Activated CD4-positive, alpha-beta T cell treated with anti-CD3 and anti-CD28 coated beads for 36 hours (primary cell): ENCODE results near the gene HS1BP3. TPM values are rescaled to one million over a fixed set of nuclear protein-coding genes. Genes with fewer than 3 reads are reported as not detected.

Experiments used
- ATAC-seq: fragments of 200-7000 bp; cut with Tn5 transposase; one replicate; pipeline ENCODE4 v1.10.0; 2021; ENCODE audit warnings: mild to moderate bottlenecking, moderate library complexity
- CTCF ChIA-PET: fragments of 350-600 bp; sonication (Branson Sonifier 250); formaldehyde crosslinking; loops from one replicate; lab custom pipeline; 2021; ENCODE audit warnings: antibody characterized with exemption; lab: Charles Lee
- POLR2A ChIA-PET: fragments of 350-600 bp; sonication (Branson Sonifier 250); formaldehyde crosslinking; loops from one replicate; lab custom pipeline; 2021; ENCODE audit warnings: antibody characterized with exemption, inconsistent platforms; lab: Charles Lee
- DNase-seq: peaks from one replicate; pipeline ENCODE4 v3.0.0-alpha.2; 2020
- H3K27ac Mint-ChIP-seq: one replicate; pipeline ENCODE4 v1.8.0; 2021; ENCODE audit warnings: mixed read lengths
- H3K27me3 Mint-ChIP-seq: one replicate; pipeline ENCODE4 v1.8.0; 2021; ENCODE audit warnings: mixed read lengths
- H3K36me3 Mint-ChIP-seq: one replicate; pipeline ENCODE4 v1.8.0; 2021; ENCODE audit warnings: low read depth, mixed read lengths
- H3K4me1 Mint-ChIP-seq: one replicate; pipeline ENCODE4 v1.8.0; 2021; ENCODE audit warnings: mixed read lengths
- H3K4me3 Mint-ChIP-seq: one replicate; pipeline ENCODE4 v1.8.0; 2021; ENCODE audit warnings: mild to moderate bottlenecking, moderate library complexity, mixed read lengths
- H3K9me3 Mint-ChIP-seq: one replicate; pipeline ENCODE4 v1.8.0; 2021; ENCODE audit warnings: low read depth, mixed read lengths
- intact Hi-C, 2 experiments: fragments of 100-400 bp; cut with DNase I in 1 of 2; cut with micrococcal nuclease in 1 of 2; formaldehyde crosslinking; loops; one replicate each; pipeline versions ENCODE4 v1.14.2 to v1.15.1; 2022 to 2024; cut with DNase I, micrococcal nuclease
- total RNA-seq, 2 experiments: library from RNA; stranded (reverse); gene quantifications; one replicate each; pipeline ENCODE4 v1.2.3, GENCODE V29; 2021

Gene HS1BP3
- total RNA-seq, 2 experiments from 2014 or later = 6.2 to 7.1 TPM

- Mint-ChIP-seq H3K27ac (no peak overlapping the region), H3K36me3 (peaks cover 5% of the 10 kb centered on the region), H3K27me3 (no peaks in the 10 kb centered on the region), H3K9me3 (no peaks in the 10 kb centered on the region), H3K4me1 (no peaks in the 10 kb centered on the region), H3K4me3 (no peak overlapping the region)
- intact Hi-C loops = no loop called here
- ChIA-PET CTCF (no interaction called here), POLR2A (no interaction called here)
- no peak for ATAC-seq
- no peak for DNase-seq
Measured at GRCh38 chr2:20622296-20622686, 28.6 kb downstream of the HS1BP3 start.

- CTCF ChIA-PET = interaction anchor here (0.7 kb wide), 1 partner anchor 35 kb away, joined by 5 read pairs; no protein-coding TSS in a partner anchor
- Mint-ChIP-seq H3K9me3 (no peaks in the 10 kb centered on the region), H3K4me3 (no peak overlapping the region), H3K27me3 (no peaks in the 10 kb centered on the region), H3K4me1 (no peaks in the 10 kb centered on the region), H3K36me3 (peaks cover 5% of the 10 kb centered on the region), H3K27ac (no peak overlapping the region)
- POLR2A ChIA-PET = no interaction called here
- intact Hi-C loops = no loop called here
- DNase-seq (no peak), ATAC-seq (no peak)
Measured at GRCh38 chr2:20621366-20622295, 29.3 kb downstream of the HS1BP3 start.

- no peaks in the 10 kb centered on the region for H3K9me3 Mint-ChIP-seq
- peaks cover 5% of the 10 kb centered on the region for H3K36me3 Mint-ChIP-seq
- ChIA-PET POLR2A (no interaction called here), CTCF (interaction anchor here (0.7 kb wide), 1 partner anchor 34 kb away, joined by 5 read pairs; no protein-coding TSS in a partner anchor)
- H3K27me3 Mint-ChIP-seq = no peaks in the 10 kb centered on the region
- H3K4me1 Mint-ChIP-seq = no peaks in the 10 kb centered on the region
- no peak for DNase-seq
- intact Hi-C loops = no loop called here
- H3K4me3 Mint-ChIP-seq = no peak overlapping the region
- no peak overlapping the region for H3K27ac Mint-ChIP-seq
- ATAC-seq = no peak
Measured at GRCh38 chr2:20620696-20621365, 30.1 kb downstream of the HS1BP3 start.

- CTCF ChIA-PET = no interaction called here
- Mint-ChIP-seq H3K4me1 (no peaks in the 10 kb centered on the region), H3K36me3 (peaks cover 5% of the 10 kb centered on the region), H3K27ac (no peak overlapping the region), H3K4me3 (no peak overlapping the region), H3K27me3 (no peaks in the 10 kb centered on the region), H3K9me3 (no peaks in the 10 kb centered on the region)
- no peak for ATAC-seq
- intact Hi-C loops = no loop called here
- DNase-seq = no peak
- POLR2A ChIA-PET = no interaction called here
Measured at GRCh38 chr2:20620271-20620681, 30.6 kb downstream of the HS1BP3 start.

GRCh38 chr2:20619624-20620024 is 31.3 kb downstream of the HS1BP3 start:
- Mint-ChIP-seq H3K4me1 (no peaks in the 10 kb centered on the region), H3K4me3 (no peak overlapping the region), H3K9me3 (no peaks in the 10 kb centered on the region), H3K27ac (no peak overlapping the region), H3K36me3 (peaks cover 5% of the 10 kb centered on the region), H3K27me3 (no peaks in the 10 kb centered on the region)
- ATAC-seq (no peak), DNase-seq (peak; percentile 1)
- POLR2A ChIA-PET = no interaction called here
- intact Hi-C loops = no loop called here
- CTCF ChIA-PET = no interaction called here

GRCh38 chr2:20618886-20619521 is 31.9 kb downstream of the HS1BP3 start:
- H3K4me1 Mint-ChIP-seq = no peaks in the 10 kb centered on the region
- ChIA-PET CTCF (interaction anchor here (1.1 kb wide), 1 partner anchor 16 kb away, joined by 3 read pairs; no protein-coding TSS in a partner anchor), POLR2A (interaction anchor here (0.5 kb wide), 1 partner anchor 528 kb away, joined by 5 read pairs; no protein-coding TSS in a partner anchor)
- no peak overlapping the region for H3K4me3 Mint-ChIP-seq
- H3K27me3 Mint-ChIP-seq = no peaks in the 10 kb centered on the region
- peak; percentile 3 for DNase-seq
- intact Hi-C loops = no loop called here
- no peak for ATAC-seq
- H3K36me3 Mint-ChIP-seq = peaks cover 5% of the 10 kb centered on the region
- H3K27ac Mint-ChIP-seq = no peak overlapping the region
- no peaks in the 10 kb centered on the region for H3K9me3 Mint-ChIP-seq

DNA sequence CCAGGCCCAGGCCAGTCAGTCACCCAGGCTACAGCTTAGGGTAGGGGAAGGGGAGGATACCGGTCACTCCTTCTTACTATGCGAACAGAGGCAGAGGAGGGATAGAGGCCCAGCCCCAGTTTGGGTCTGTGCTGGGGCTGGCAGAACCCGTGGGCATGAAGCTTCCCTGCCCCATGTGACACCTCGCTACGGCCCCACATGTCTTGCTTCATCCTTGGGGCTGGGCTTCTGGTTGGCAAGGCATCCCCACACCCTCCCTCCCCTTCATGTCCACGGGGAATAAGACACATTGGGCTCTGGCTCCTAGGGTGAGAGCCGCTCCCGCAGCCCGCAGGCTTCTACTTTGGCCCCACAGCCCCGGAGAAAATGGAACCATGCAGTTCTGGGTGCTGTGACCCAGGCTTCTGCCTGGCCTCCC is 32.4 kb downstream of the HS1BP3 start:
- Mint-ChIP-seq H3K4me1 (no peaks in the 10 kb centered on the region), H3K36me3 (peaks cover 5% of the 10 kb centered on the region), H3K27me3 (no peaks in the 10 kb centered on the region), H3K27ac (no peak overlapping the region), H3K4me3 (no peak overlapping the region), H3K9me3 (no peaks in the 10 kb centered on the region)
- intact Hi-C loops = no loop called here
- DNase-seq (peak; percentile 1), ATAC-seq (no peak)
- POLR2A ChIA-PET = interaction anchor here (0.5 kb wide), 1 partner anchor 527 kb away, joined by 5 read pairs; no protein-coding TSS in a partner anchor
- CTCF ChIA-PET = interaction anchor here (1.1 kb wide), 2 partner anchors 16 to 174 kb away, joined by 3 read pairs; no protein-coding TSS in a partner anchor

DNA sequence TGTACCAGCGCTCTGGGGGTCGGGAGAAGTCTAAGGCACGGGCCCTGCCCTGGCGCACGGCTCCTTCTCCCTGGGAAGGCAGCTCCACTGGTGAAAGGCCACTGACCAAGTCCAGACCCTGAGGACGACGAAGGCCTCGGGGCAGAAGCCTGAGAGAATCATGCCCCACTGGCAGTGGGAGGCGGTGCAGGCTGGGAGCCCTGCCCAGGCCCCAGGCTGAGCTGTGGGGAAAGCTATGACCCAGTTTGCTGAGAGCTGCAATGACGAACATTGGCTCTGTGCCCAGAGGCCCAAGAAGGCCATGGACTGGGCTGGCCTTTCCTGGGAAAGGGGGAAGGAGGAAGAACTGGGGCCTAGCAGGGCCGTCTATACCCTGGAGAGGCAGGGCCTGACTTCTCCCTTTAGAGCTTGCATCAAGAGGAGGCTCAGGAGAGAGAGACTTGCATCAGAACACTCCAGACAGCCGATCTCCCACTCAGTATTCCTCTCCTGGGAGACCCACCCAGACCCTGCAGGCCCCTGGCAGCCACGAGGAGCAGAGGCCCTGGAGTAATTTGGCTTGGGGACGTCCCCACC is 32.9 kb downstream of the HS1BP3 start:
- CTCF ChIA-PET = interaction anchor here (1.1 kb wide), 2 partner anchors 17 to 174 kb away, joined by 3 read pairs; no protein-coding TSS in a partner anchor
- Mint-ChIP-seq H3K4me3 (no peak overlapping the region), H3K36me3 (peaks cover 5% of the 10 kb centered on the region), H3K27ac (no peak overlapping the region), H3K4me1 (no peaks in the 10 kb centered on the region), H3K9me3 (no peaks in the 10 kb centered on the region), H3K27me3 (no peaks in the 10 kb centered on the region)
- ATAC-seq (no peak), DNase-seq (peak; percentile 8)
- POLR2A ChIA-PET = no interaction called here
- intact Hi-C loops = no loop called here

DNA sequence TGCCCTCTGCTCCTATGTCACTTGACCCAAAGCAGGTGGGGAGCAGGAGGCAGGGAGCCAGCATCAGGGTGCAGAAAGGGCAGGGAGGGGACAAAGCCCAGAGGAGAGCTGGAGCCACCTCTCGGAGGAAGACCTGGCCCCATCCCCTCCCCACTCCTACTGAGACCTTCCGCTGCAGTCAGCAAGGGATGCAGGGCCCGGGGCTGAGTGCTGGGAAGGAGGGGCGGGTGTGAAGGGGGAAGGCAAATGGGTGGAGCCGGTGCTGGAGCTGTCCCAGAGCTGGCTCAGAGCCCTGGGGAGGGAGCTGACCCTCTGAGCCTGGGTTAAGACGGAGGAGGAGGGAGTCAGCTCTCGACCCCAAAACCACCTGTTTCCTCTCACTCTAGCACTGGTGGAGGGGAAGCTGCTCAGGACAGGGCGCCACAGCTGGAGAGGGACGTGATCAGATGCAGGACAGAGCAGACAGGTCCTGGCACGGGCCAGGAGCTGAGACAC is 33.8 kb downstream of the HS1BP3 start:
- ATAC-seq = no peak
- Mint-ChIP-seq H3K27ac (no peak overlapping the region), H3K27me3 (no peaks in the 10 kb centered on the region), H3K4me3 (no peak overlapping the region), H3K9me3 (no peaks in the 10 kb centered on the region), H3K4me1 (no peaks in the 10 kb centered on the region), H3K36me3 (peaks cover 5% of the 10 kb centered on the region)
- ChIA-PET CTCF (interaction anchor here (1.1 kb wide), 1 partner anchor 173 kb away, joined by 3 read pairs; no protein-coding TSS in a partner anchor), POLR2A (no interaction called here)
- DNase-seq = peak; percentile 2
- intact Hi-C loops = no loop called here

- H3K9me3 Mint-ChIP-seq = no peaks in the 10 kb centered on the region
- intact Hi-C loops = no loop called here
- no peaks in the 10 kb centered on the region for H3K27me3 Mint-ChIP-seq
- H3K4me1 Mint-ChIP-seq = no peaks in the 10 kb centered on the region
- H3K36me3 Mint-ChIP-seq = peaks cover 5% of the 10 kb centered on the region
- ChIA-PET CTCF (no interaction called here), POLR2A (no interaction called here)
- H3K27ac Mint-ChIP-seq = no peak overlapping the region
- no peak overlapping the region for H3K4me3 Mint-ChIP-seq
- DNase-seq (no peak), ATAC-seq (no peak)
Measured at GRCh38 chr2:20616341-20616871, 34.5 kb downstream of the HS1BP3 start.
